Spleen (tissue), 11 donors: Measurements from ENCODE around the gene TBC1D16. TPM values are rescaled to one million over a fixed set of nuclear protein-coding genes. Genes with fewer than 3 reads are reported as not detected.

Experiments used
- DNase-seq: peaks from one replicate; pipeline ENCODE4 v3.0.0-alpha.2; 2020
- H3K27ac ChIP-seq, 8 donors: fragments of 200-600 bp; sonication (generic) in 7 of 8; 1 replicate in 4 of 8; 2 replicates in 4 of 8; pipeline versions ENCODE4 v1.5.0 to v1.8.0; 2016 to 2021; ENCODE audit warnings: inconsistent platforms in 4 of 8, mild to moderate bottlenecking in 4 of 8, moderate library complexity in 1 of 8
- H3K27me3 ChIP-seq, 7 donors: fragments of 200-600 bp; sonication (generic) in 6 of 7; replicated peaks in 1 of 7; 1 replicate in 4 of 7; 2 replicates in 3 of 7; pipeline versions ENCODE4 v1.5.0 to v1.8.0; 2016 to 2021; ENCODE audit warnings: inconsistent platforms in 3 of 7, mild to moderate bottlenecking in 1 of 7
- H3K36me3 ChIP-seq, 6 donors: fragments of 200-600 bp; sonication (generic) in 5 of 6; 1 replicate in 4 of 6; 2 replicates in 2 of 6; pipeline versions ENCODE4 v1.5.0 to v1.8.0; 2016 to 2021; ENCODE audit warnings: inconsistent platforms in 2 of 6
- H3K4me1 ChIP-seq, 6 donors: fragments of 200-600 bp; sonication (generic) in 5 of 6; 1 replicate in 3 of 6; 2 replicates in 3 of 6; pipeline versions ENCODE4 v1.5.0 to v1.8.0; 2016 to 2021; ENCODE audit warnings: inconsistent platforms in 3 of 6
- H3K4me3 ChIP-seq, 8 donors: fragments of 200-600 bp; sonication (generic) in 7 of 8; 1 replicate in 4 of 8; 2 replicates in 4 of 8; pipeline versions ENCODE4 v1.5.0 to v1.8.0; 2016 to 2021; ENCODE audit warnings: inconsistent platforms in 4 of 8, mild to moderate bottlenecking in 4 of 8, moderate library complexity in 2 of 8
- H3K9me3 ChIP-seq, 8 donors: fragments of 200-600 bp; sonication (generic) in 7 of 8; 1 replicate in 4 of 8; 2 replicates in 4 of 8; pipeline versions ENCODE4 v1.5.0 to v1.8.0; 2016 to 2021; ENCODE audit warnings: inconsistent platforms in 4 of 8
- POLR2A ChIP-seq, 3 donors: fragments of 450-650 bp; IDR thresholded peaks; one replicate each; pipeline ENCODE4 v1.5.1; 2017; ENCODE audit warnings: antibody characterized with exemption in 3 of 3, mild to moderate bottlenecking in 1 of 3
- POLR2AphosphoS5 ChIP-seq, 3 donors: sonication (generic); formaldehyde crosslinking; IDR thresholded peaks; one replicate each; pipeline ENCODE4 v1.5.1; 2017; ENCODE audit warnings: antibody characterized with exemption in 3 of 3
- WGBS, 5 donors: extraction: QIAGEN DNeasy Blood & Tissue Kit in 3 of 5; methylation state at CpG; one replicate each; pipeline versions ENCODE4 v1.1.5 to v1.1.7; 2013 to 2018; 5-methylcytosine and 5-hydroxymethylcytosine counted together
- intact Hi-C: fragments of 100-400 bp; cut with DNase I; formaldehyde crosslinking; loops from one replicate; pipeline ENCODE4 v1.15.0; 2023; ENCODE audit warnings: low total_unique reads
- polyA plus RNA-seq, 3 donors: library from polyadenylated mRNA; stranded (reverse); fragments of 200-250 nt; gene quantifications; one replicate each; pipeline ENCODE4 v1.2.1, GENCODE V29; 2013
- total RNA-seq, 7 donors: library from RNA; depleted of rRNA in 3 of 7; stranded (reverse); fragments of >200 nt in 3 of 7; fragmentation: NEBNext Ultra II Directional in 4 of 7; extraction: Animal tissue kit (Norgen Biotek cat#: 25700) in 4 of 7; gene quantifications; one replicate each; pipeline versions ENCODE4 v1.1.0 to v1.2.1, GENCODE V29; 2016 to 2021
- TF ChIP-seq, protein P1 (sequence below), 11 experiments: fragments of 200-600 bp in 7 of 11; fragments of 450-650 bp in 4 of 11; sonication (generic) in 4 of 11; IDR thresholded peaks in 8 of 11; conservative IDR thresholded peaks in 3 of 11; 1 replicate in 7 of 11; 2 replicates in 4 of 11; pipeline versions ENCODE4 v1.4.0 to v1.8.0; 2016 to 2021; ENCODE audit warnings: antibody characterized with exemption in 11 of 11, inconsistent platforms in 4 of 11, mild to moderate bottlenecking in 1 of 11
- donor health status: healthy with polysubstance abuse.
- donor health status: DM: no; HTN: no; CAD: no; lungs with moderate emphysema.
- donor health status: DM: no; HTN: no; CAD: no.
- donor health status: Bipolar disorder and iron deficiency.
- donor health status: healthy.
- donor health status: DM: no; HTN: no; CAD: no.
- donor health status: DM: yes; HTN: yes; CAD: no.

The TBC1D16 gene
- total and polyA plus RNA-seq, 10 donors: 1.3 to 33.6 (median 15.7) TPM

GRCh38 chr17:80002070-80002641, 33.5 kb downstream of the TBC1D16 start:
- WGBS, 5 donors: 93 to 96% (median 93%) methylated on average over 26 of the region's 26 CpGs
- peaks cover 2 to 28% (median 22%) of the 10 kb centered on the region in 6 donors for H3K4me1 ChIP-seq
- intact Hi-C loops: no loop called here
- no peak overlapping the region for H3K27ac ChIP-seq
- DNase-seq: peak; percentile 42
- H3K27me3 ChIP-seq: no peaks in the 10 kb centered on the region
- H3K36me3 ChIP-seq: peaks cover 0 to 26% (median 0%) of the 10 kb centered on the region in 6 donors
- no peak overlapping the region for H3K4me3 ChIP-seq
- no peak for TF ChIP-seq POLR2AphosphoS5 (IDR thresholded peaks at IDR 0.05)
- TF ChIP-seq, protein P1, sequence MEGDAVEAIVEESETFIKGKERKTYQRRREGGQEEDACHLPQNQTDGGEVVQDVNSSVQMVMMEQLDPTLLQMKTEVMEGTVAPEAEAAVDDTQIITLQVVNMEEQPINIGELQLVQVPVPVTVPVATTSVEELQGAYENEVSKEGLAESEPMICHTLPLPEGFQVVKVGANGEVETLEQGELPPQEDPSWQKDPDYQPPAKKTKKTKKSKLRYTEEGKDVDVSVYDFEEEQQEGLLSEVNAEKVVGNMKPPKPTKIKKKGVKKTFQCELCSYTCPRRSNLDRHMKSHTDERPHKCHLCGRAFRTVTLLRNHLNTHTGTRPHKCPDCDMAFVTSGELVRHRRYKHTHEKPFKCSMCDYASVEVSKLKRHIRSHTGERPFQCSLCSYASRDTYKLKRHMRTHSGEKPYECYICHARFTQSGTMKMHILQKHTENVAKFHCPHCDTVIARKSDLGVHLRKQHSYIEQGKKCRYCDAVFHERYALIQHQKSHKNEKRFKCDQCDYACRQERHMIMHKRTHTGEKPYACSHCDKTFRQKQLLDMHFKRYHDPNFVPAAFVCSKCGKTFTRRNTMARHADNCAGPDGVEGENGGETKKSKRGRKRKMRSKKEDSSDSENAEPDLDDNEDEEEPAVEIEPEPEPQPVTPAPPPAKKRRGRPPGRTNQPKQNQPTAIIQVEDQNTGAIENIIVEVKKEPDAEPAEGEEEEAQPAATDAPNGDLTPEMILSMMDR (IDR thresholded peaks at IDR 0.05 in 8 of 11, conservative IDR thresholded peaks at IDR 0.05 in 3 of 11): no peak
- no peaks in the 10 kb centered on the region for H3K9me3 ChIP-seq

- Histone ChIP-seq H3K27ac (no peak overlapping the region), H3K9me3 (no peaks in the 10 kb centered on the region), H3K27me3 (no peaks in the 10 kb centered on the region), H3K4me3 (no peak overlapping the region), H3K36me3 (peaks cover 0 to 21% (median 0%) of the 10 kb centered on the region in 6 donors), H3K4me1 (peaks cover 8 to 36% (median 29%) of the 10 kb centered on the region in 6 donors)
- DNase-seq: no peak
- WGBS, 5 donors: 90 to 98% (median 94%) methylated on average over 13 to 29 of the region's 29 CpGs
- no peak for TF ChIP-seq POLR2A (IDR thresholded peaks at IDR 0.05)
- TF ChIP-seq, protein P1 (IDR thresholded peaks at IDR 0.05 in 8 of 11, conservative IDR thresholded peaks at IDR 0.05 in 3 of 11): no peak
- TF ChIP-seq POLR2AphosphoS5 (IDR thresholded peaks at IDR 0.05): no peak
- intact Hi-C loops: no loop called here
These were observed 34.5 kb downstream of the TBC1D16 start for GRCh38 chr17:80000981-80001775.

DNA sequence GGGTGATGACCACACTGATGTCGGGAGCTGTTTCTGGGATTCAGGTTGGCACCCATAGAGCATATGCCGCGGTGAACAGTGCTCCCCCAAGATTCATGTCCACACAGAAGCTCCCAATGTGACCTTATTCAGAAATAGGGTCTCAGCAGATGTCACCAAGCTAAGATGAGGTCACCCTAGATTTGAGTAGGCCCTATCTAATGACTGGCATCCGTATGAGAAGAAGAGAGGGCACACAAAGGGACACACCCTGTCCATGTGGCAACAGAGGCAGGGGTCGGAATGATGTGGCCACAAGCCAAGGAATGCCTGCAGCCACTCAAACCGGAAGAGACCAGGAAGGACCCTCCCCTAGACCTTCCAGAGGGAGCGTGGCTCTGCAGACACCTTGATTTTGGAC, 35.5 kb downstream of the TBC1D16 start:
- no peak for DNase-seq
- TF ChIP-seq, protein P1 (IDR thresholded peaks at IDR 0.05 in 8 of 11, conservative IDR thresholded peaks at IDR 0.05 in 3 of 11): no peak
- TF ChIP-seq POLR2AphosphoS5 (IDR thresholded peaks at IDR 0.05): no peak
- TF ChIP-seq POLR2A (IDR thresholded peaks at IDR 0.05): no peak
- Histone ChIP-seq H3K9me3 (no peaks in the 10 kb centered on the region), H3K27me3 (no peaks in the 10 kb centered on the region), H3K36me3 (peaks cover 0 to 21% (median 0%) of the 10 kb centered on the region in 6 donors), H3K4me3 (no peak overlapping the region), H3K27ac (no peak overlapping the region), H3K4me1 (peaks cover 8 to 34% (median 26%) of the 10 kb centered on the region in 6 donors)
- 86 to 95% (median 93%) methylated on average over 7 of the region's 7 CpGs for WGBS, 5 donors
- intact Hi-C loops: no loop called here
